CD4-positive, alpha-beta T cell treated with Interleukin-15 for 4 hours (primary cell): ENCODE data around the gene HPCAL4.
A peak's percentile ranks its signal among the peaks of the same experiment; 100 is the strongest.

Source experiments
- DNase-seq: peaks from one replicate; pipeline ENCODE4 v3.0.0-alpha.2; 2020; ENCODE audit warnings: low spot score

HPCAL4 gene

DNA sequence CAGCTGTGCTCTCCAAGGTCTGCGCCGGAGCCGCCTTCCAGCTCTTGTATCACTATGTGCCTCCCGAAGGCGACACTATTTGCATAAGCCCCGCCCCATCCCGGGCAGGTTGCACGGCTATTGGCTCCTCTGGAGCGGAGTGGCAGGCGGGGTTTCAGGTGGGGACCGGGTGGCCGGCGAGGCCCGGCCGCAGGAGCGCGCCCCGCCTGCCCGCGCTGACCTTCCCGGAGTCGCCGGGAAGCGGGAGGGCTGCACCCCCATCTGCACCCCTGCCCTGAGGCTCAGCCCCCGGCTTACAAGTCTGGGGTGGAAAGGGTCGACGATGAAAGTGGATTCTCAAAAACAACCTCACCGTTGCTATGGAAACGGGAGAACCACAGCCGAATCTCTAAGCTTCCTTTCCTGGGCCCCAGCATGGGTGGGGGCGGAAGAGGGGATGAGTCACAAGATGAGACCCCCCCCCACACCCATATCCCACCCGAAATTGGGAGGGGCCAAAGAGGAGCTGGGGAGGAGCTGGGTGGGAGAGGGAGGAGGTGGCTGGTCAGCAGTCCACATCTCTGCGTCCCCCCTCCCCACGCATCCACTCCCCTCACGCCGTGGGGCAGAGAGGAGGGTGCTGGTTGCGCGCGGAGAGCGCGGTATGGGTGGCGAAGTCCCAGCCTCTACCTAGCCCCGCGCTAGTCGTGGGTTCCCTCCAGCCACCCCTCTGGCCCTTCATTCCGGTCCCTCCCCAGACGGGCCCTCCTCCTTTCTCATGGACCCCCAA, at the start of gene HPCAL4:
HPCAL4 (minus strand) TSS at position 51 of the 769 bp plus-strand sequence. CDS start 6,830 bp downstream, outside the sequence.
- DNase-seq: peak; percentile 95

DNA sequence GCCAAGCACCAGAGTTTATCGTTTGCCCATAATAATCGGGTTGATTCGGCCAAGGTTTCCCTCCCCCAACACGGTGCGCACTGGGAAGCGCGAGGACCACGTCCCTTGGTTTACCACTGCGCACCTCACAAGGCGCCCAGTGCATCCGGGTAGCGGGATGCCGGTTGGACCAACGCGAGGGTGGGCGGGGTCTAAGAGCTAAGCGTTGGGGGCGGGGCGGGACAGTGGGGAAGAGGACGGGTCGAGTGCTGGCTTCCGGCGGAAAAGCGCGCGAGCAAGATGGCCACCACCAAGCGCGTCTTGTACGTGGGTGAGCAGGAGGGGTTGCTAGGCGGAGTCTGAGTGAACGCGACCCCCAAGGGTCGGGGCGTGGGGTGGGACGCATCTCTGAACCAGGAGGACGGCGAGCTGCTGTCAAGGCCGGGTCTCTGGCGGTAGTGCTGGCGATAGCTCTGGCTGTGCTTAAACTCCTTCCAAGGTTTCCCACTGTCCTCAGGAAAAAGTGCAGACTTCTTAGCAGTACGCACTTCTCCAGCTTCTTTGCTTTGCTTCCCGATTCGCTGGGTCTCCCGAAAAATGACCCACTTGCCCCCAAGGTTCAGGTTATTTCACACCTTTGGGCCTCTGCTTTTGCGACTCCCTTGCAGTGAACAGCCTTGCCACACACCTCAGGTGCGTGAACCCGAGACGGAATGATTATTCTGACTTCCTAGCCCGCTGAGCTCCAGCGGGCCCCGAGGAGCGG, 47.6 kb upstream of the HPCAL4 start, which contains the start of gene PPIE:
PPIE (plus strand) TSS at position 261 of the 745 bp plus-strand sequence; CDS start at position 280, 19 bp downstream.
- peak; percentile 94 for DNase-seq

DNA sequence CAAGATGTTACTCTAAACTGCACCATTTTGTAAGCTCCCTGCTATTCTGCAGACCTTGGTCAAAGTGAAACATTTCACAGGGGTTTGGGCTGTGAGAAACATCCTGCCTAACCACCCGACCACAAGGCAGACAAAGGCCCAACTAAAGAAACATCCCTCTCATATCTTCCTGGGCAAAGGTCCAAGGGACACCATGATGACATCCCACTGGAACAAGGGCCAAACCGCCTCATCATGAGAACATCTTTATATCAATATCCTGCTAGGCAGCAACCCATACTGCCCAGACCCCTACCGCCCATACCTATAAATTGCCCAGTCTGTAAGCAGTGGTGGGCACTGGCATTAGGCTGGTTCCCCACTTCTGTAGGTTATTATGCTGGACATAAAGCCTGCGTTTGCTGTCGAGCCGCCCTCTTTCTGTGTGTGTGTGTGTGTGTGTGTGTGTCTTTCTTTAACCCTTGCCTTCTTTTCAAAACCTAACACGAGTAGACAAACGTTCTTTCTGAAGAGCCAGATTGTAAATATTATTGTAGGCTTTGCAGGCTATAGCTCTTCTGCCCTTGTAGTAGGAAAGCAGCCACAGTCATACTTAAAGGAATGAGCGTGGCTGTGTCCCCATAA, 46.4 kb upstream of the HPCAL4 start:
- no peak for DNase-seq

DNA sequence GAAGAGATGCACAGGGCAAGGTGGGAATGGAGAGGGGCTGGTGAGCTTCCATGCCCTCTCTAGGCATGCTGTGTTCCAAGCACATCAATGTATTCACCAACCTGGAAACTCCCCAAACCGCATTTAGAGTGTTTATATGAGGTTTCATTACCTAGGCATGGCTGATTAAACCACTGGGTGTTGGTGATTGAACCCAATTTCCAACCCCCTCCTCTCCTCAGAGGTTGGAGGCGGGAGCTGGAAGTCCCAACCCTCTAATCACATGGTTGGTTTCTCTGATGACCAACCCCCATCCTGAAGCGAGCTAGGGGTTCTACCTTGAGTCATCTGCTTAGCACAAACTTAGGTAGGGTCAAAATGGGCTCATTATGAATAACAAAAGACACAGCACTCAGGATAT, 44.5 kb upstream of the HPCAL4 start:
- no peak for DNase-seq

DNA sequence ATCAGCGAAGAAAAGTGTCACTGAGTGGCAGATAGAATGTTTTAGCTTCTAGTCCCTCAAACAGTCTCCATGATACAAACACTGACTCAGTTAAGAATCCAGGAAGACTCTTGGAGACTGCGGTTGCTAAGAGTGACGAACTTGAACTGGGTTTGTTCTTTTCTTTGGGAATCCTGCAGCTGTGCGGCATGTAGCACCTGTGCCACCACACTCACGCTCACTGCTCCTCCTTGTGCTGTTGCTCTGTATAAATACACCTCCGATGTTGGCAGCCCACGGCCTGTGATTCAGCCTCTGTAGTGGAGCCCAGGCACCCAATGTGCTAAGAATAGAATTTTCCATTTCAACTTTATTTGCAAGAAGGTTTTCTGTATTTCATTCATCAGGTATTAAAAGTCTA, 41.9 kb upstream of the HPCAL4 start:
- DNase-seq: no peak

DNA sequence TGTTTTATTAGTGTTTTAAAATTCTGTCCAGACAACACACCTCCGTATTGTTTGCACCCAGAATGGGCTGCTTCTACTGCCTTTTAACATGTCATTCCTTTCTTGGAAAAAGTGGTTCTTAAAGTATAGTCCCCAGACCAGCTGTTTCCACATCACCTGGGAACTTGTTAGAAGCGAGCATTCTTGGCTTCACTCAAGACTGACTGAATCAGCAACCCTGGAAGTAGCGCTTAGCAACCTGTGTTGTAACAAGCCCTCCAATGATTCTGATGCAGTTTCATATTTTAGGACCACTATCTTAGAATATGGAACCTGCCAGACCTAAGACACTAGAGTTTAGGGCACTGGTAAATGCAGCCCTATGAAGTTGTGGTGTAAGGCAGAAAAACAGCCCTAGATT, 41.5 kb upstream of the HPCAL4 start:
- no peak for DNase-seq

DNA sequence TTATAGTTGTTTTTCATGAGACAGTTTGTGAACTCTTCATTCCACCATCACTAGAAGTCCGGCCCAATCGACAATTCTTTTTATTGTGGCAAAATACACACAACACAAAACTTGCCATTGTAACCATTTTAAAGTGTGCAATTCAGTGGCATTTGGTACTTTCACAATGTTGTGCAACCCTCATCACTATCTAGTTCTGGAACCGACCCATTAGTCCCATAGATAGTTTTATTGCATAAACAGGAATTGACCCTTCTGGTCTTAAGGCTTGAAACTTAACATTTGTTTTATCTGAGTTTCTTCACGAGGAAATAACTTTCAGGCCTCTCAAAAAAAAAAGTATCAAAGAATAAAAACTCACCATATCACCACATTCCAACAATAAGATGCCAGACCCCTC, 38.6 kb upstream of the HPCAL4 start:
- no peak for DNase-seq

DNA sequence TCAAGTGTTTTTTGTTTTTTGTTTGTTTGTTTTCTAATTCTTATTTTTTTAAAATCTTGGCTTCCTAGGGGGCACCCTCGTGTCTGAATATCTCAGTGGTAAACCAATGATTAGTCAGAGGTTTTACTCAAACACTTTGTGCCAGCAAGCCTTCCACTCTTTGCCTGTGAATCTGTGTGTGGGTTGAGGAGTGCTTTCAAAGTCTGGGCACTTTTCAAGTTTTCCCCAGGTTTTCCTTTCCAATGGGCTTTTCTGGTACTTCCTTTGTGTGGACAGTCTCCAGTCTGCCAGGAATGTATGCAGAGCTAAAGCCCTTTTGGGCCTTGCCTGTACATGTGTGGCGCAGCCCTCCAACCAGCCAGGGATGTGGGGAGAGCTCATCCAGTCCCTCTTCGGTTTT, 37.8 kb upstream of the HPCAL4 start:
- DNase-seq: no peak

DNA sequence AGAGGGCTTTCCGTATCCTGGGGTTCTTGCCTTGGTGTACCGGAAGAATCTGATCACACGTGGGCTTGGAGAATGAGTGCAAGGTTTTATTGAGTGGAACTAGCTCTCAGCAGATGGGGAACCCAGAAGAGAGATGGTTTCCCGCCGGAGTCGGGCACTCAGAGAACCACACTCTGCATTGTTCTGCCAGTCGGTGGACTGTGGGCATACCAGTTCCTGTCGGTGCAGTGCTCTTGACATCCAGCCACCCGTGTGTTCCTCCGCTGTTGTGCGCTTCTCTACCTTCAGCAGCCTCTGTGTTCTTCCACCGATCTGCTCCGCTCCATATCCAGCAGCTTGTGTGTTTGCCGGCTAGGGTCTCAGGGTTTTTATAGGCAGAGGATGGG, 36.7 kb upstream of the HPCAL4 start:
- DNase-seq: no peak

DNA sequence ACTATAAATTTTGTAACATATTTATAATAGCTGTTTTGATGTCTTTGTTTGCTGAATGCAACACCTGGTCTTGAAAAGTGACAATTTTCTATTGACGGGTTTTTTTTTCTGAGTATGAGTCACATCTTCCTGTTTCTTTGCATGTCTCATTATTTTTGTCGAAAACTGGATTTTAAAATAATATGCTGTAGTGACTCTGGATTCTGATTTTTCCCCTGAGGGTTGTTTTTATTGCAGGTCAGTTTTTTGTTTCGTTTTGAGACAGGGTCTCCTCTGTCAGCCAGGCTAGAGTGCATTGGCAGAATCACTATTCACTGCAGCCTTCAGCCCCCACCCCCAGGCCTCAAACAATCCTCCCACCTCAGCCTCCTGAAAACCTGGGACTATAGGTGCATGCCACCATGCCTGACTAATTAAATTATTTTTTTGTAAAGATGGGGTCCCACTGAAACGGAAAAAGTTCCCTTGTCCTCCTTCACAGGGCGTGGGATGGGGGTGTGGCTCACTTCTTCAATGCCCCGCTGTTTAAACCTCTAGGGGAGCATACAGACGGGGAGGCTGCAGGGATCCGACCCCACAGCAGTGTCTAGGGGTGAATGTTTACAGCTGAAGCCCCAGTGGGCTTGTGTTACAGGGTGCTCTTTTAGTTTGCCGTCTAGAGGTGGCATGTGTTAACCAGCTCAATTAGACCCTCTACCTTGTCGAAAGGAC, 36.1 kb upstream of the HPCAL4 start:
- DNase-seq: no peak

DNA sequence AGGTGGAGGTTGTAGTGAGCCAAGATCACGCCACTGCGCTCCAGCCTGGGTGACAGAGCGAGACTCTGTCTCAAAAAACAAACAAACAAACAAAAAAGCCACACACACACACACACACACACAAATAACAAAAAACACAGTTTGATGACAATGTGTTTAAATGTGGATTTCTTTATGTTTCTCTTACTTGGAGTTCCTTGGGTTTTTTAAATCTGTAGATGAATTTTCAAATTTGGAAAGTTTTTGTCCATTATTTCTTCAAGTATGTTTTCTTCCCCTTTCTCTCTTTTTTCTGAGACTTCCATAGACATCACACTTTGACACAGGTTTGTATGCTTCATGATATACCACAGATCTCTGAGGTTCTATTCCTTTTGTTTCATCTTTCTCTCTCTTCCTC, 35.4 kb upstream of the HPCAL4 start:
- DNase-seq: no peak

DNA sequence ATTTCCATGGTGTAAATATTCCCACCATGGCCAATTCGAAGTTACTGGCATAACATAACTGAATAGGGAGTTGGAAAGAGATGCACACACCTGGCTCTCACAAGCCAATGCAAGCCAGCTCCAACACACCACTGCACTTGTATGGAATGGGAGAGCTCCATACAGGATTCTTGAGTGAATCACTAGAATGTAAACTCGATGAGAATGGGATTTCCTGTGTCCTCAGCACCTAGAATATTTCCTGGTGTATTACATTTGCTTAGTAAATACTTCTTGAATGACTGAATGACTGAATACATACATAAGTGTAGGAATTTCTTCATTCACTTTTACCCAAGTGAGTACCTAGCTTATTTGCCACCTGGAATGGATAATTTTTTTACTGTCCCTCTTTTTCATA, 31.3 kb upstream of the HPCAL4 start:
- no peak for DNase-seq

DNA sequence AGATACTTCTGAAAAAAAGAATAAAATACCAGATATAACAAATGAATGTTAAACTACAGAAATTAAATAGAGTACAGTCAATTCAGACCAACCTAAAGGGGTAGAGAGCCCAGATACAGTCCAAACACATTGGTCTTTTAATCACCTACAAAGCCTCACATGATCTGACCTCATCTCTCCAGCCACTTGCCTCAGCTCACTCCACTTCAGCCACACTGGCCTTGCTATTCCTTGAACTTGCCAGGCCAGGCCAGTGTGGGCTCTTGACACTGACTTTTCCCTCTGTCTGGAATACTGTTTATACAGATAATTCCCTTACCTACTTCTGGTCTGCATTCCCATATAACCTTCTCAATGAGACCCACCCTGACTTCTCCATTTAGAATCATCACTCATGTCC, 30.4 kb upstream of the HPCAL4 start:
- no peak for DNase-seq

DNA sequence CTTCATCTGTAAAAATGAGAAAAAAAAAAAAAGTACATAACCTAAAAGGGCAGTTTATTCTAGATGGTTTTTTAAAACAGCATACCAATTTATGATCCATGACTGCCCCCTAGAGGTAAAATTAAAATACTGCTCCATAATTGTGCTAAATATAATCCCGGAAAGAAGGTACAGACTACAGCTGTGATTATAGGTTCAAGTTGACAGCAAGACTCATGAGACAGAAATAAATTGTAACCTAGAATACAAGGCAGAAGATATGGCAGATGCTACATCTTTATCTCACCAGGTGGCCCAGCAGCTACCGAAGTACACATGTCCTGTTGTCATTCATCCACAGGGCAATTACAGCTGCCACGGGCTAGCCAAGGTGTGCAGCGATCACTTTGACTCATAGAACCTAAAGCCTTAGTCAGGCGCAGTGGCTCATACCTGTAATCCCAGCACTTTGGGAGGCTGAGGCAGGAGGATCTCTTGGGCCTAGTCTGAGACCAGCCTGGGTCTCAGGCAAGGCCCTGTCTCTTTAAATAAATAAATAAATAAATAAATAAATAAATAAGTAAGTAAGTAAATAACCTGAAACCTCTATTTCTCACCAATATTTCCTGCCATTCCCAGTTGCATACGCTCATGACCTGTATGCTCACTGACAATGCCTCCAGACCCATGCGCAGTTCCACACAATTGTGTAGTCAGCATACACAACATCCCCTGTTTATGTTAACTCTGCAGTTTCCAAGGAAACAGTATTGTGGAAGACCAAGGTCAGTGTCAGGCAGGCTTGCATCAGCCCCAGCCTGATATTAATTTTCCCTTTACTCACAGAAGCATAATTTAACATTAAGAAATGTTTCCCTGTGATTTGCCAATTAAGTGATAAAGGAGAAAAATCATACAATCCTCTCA, 29.1 kb upstream of the HPCAL4 start:
- DNase-seq: peak; percentile 78

DNA sequence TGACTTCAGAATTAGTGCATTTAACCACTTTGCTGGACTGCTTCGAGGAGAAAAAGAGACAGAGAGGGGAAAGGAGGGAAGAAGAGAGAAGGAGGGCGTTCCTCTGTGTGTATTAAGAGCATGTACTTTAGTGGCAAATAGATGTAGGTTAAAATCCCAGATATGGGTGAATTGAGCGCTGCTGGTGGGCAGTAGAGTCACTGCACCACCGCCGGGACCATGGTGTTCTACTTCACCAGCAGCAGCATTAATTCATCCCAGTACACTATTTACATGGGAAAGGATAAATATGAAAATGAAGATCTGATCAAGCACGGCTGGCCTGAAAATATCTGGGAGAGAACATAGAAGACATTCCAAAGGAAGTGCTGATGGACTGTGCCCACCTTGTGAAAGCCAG, 26.6 kb upstream of the HPCAL4 start:
- DNase-seq: no peak

DNA sequence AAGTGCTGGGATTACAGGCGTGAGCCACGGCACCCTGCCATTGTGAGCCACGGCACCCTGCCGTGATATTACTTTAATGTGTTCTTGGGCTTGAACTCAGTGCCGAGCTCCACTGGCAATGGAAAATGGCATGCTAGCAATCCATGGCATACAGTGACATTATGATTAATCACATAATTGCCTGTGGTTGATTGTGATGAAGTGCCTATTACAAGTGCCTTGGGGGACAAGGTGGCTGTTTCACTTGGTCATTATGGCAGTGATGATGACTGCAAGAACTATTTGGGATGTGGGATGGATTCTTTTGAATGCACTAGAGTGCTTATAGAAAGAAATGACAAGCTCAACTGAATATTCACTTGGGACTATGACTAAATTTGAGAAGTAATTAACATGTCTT, 22.3 kb upstream of the HPCAL4 start:
- DNase-seq: no peak

DNA sequence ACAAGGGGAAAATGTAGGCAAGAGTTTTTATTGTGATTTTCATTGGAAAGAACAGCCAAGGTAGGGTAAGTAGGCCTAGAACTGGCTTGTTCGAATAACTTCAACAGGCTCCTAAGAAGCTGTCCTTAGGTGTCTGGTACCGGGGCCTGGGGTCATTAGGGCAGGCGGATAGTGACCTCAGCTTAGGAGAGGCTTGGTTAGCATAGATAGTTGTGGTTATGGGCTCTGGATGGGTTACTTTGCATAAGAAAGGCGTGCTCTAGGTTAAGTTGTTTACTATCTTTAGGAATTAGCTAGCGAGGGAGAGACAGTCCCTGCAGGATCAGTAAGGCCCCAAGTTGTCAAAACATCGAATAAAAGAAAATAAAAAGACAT, 20.7 kb upstream of the HPCAL4 start:
- DNase-seq: no peak

DNA sequence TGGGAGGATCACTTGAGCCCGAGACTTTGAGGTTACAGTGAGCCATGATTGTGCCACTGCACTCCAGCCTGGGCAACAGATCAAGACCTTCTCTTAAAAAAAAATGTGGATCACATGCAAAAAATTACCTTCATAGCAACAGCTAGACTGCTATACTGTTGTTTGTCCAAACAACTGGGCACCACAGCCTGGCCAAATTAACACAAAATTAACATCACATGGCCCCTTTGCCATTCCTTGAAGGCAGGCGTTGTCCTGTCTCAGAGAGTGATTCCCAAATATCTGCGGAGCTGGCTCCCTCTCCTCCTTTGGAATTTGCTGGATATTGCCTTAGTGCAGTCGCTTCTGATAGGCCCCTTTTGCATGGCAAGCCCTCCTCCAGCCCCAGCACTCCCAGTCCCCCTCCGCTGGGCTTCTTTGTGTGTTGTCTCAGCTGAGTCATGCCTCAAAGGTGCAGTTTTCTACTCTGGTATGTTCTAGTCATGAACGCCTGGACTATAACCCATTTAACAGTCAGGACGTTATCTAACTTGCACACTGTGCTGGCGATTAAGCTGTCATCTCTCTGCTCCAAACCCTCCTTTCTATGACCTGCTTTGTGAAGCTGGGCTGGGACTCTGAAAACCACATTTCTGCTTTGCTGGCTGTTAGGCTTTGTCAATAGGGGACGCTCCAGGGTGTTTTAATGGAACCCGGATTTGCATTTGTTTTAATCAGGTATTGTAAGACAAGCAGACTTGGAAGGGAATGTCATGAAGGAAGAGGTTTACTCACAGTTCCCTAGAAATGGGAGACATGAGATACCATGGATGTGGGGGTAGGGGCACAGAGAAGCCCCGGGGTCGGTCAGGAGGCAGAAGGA, 20.1 kb upstream of the HPCAL4 start:
- DNase-seq: no peak

DNA sequence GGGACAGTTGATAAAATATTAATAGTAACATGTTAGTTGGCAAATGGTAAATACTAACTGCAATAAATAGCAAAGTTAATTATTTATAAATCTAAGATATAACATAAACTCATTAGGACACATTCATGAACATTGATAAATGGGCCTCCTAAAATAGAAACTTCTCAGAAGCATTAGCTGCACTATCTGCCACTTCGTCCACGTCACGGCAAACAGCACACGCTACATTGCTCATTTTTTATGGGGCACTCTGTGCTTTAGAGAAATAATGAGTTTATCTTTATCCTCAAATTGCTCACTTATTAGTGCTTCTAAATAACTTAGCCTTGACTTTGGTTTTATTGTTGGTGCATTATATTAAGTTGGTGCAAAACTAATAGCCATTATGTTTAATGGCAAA, 16.3 kb upstream of the HPCAL4 start:
- DNase-seq: no peak

DNA sequence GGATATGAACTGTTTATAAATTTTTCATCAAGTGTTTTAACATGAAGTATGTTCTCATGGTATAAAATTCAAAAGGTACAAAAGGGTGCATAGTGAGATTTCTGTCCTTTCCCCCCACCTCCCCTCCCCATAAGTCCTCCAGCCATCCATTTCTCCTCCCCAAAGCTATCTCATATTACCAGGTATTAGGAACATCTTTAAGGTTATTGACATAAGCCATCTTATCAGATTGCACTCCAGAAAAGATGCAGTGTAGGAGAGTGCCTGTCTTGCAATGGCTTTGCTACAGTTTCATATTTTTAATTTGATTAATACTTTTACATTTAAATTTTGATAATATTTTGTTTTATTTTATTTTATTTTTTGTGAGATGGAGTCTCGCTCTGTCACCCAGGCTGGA, 13.5 kb upstream of the HPCAL4 start:
- no peak for DNase-seq

DNA sequence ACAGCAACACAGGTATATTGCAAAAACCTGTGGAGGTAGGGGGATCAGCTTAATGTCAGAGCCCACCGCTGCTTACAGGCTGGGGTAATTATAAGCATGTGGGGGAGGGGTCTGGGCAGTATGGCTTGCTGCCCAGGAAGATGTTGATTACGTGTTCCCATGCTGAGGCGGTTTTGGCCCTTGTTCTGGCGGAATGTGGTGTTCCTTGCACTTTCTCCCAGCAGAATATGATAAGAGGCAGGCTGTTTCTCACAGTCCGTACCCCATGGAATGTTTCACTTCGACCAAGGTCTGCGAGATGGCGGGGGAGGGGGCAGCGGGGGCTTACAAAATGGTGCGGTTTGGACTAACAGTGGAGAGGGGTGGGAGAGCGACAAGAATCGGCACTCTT, 9.8 kb upstream of the HPCAL4 start:
- no peak for DNase-seq
